Fibroblast of villous mesenchyme (primary cell): Measurements from ENCODE around the gene CLASP1. TPM values are rescaled to one million over a fixed set of nuclear protein-coding genes. Genes with fewer than 3 reads are reported as not detected.
"Not testable (repeated sequence)": the region's sequence is repeated elsewhere in the genome, so short reads cannot be mapped to it uniquely, and the experiment has no call there.

Experiments used
- DNase-seq: peaks from one replicate; pipeline ENCODE4 v3.0.0-alpha.2; 2010; ENCODE audit warnings: low read depth
- H3K4me3 ChIP-seq: 2 replicates; pipeline ENCODE4 v1.5.1; 2011; ENCODE audit warnings: low read depth, mild to moderate bottlenecking, low read length
- total RNA-seq: library from RNA; depleted of rRNA; stranded (reverse); fragments of >200 nt; gene quantifications from 2 replicates; pipeline ENCODE4 v1.2.3, GENCODE V29; 2012
- TF ChIP-seq, protein P1 (sequence below): IDR thresholded peaks from 2 replicates; pipeline ENCODE4 v1.5.1; 2012; ENCODE audit warnings: low read depth, mild to moderate bottlenecking, low read length; ENCODE audit not compliant: insufficient read depth

The CLASP1 gene
- total RNA-seq, 1 donor, result 58.3 TPM

DNA sequence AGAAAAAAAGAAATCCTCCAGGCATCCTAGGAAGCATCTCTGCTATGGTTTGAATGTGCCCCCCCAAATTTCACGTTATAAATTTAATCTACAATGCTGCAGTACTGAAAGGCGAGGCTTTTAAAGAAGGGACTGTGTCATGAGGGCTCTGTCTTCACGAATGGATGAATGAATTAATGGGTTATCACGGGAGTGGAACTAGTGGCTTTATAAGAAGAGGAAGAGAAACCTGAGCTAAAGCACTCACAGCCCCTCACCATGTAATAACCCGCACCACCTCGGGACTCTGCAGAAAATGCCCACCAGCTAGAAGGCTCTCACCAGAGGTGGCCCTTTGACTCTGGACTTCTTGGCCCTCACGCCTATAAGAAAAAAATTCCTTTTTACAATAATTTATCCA is 90.9 kb downstream of the CLASP1 start:
- H3K4me3 ChIP-seq, result no peak overlapping the region
- TF ChIP-seq, protein P1, sequence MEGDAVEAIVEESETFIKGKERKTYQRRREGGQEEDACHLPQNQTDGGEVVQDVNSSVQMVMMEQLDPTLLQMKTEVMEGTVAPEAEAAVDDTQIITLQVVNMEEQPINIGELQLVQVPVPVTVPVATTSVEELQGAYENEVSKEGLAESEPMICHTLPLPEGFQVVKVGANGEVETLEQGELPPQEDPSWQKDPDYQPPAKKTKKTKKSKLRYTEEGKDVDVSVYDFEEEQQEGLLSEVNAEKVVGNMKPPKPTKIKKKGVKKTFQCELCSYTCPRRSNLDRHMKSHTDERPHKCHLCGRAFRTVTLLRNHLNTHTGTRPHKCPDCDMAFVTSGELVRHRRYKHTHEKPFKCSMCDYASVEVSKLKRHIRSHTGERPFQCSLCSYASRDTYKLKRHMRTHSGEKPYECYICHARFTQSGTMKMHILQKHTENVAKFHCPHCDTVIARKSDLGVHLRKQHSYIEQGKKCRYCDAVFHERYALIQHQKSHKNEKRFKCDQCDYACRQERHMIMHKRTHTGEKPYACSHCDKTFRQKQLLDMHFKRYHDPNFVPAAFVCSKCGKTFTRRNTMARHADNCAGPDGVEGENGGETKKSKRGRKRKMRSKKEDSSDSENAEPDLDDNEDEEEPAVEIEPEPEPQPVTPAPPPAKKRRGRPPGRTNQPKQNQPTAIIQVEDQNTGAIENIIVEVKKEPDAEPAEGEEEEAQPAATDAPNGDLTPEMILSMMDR, result no peak
- DNase-seq, result no peak

DNA sequence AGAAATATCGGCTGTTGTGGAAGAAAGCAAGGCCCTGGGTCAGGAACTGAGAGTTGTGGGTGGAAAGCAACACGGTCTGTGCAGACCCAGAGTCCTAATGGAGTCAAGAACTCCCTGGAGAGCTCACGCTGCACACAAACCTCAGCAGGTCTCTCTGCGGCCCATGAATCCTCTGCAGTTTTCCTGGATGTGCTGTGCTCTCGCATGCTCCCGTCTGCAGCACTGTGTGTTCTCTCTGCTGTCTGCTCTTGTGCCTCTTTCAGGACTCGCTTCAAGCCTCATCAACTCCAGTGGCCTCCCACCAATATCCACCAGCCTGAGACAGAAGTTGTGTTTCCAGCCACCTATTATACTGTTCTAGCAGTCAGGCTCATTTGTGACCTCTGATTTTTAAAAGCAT is 94.3 kb downstream of the CLASP1 start:
- no peak overlapping the region for H3K4me3 ChIP-seq
- TF ChIP-seq, protein P1, result no peak
- DNase-seq, result no peak

DNA sequence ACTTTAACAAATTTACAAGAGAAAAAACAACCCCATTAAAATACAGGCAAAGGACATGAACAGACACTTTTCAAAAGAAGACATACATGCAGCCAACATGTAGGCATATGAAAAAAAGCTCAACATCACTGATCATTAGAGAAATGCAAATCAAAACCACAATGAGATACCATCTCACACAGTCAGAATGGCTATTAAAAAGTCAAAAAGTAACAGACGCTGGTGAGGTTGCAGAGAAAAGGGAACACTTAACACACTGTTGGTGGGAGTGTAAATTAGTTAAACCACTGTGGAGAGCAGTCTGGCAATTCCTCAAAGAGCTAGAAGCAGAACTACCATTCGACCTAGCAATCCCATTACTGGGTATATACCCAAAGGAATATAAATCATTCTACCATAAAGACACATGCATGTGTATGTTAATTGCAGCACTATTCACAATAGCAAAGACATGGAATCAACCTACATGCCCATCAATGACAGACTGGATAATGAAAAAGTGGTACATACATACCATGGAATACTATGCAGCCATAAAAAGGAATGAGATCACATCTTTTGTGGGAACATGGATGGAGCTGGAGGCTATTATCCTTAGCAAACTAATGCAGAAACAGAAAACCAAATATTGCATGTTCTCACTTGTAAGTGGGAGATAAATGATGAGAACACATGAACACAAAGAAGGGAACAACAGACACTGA is 96.6 kb downstream of the CLASP1 start:
- H3K4me3 ChIP-seq, DNase-seq: not testable (repeated sequence)

DNA sequence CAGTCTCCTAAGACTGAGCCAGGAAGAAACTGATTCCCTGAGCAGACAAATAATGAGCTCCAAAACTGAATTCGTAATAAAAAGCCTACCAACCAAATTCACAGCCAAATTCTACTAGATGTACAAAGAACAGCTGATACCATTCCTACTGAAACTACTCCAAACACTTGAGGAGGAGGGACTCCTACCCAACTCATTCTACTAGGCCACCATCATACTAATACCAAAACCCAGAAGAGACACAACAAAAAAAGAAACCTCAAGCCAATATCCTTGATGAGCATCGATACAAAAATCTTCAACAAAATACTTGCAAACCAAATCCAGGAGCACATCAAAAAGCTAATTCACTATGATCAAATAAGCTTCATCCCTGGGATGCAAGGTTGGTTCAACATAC is 98.6 kb downstream of the CLASP1 start:
- H3K4me3 ChIP-seq, result no peak overlapping the region
- TF ChIP-seq, protein P1, result no peak
- DNase-seq, result no peak

DNA sequence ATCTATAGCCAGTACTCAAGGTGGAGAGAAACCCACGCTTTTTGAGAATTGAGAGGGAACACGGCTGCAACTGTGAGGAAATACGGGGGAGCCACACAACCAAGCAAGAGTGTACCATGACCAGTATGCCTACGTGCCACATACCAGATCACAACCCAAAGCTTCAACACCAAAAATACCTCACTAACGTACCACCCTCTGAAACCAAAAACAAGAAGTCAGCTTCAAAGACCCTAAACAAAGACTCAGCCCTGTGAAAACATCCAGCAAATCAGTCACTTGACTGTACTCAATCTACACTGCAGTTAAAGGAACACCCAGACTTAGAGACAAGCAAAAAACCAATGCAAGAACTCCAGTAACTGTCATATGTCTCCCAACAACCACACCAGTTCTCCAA is 101.6 kb downstream of the CLASP1 start:
- DNase-seq, result no peak
- TF ChIP-seq, protein P1, result no peak
- no peak overlapping the region for H3K4me3 ChIP-seq

DNA sequence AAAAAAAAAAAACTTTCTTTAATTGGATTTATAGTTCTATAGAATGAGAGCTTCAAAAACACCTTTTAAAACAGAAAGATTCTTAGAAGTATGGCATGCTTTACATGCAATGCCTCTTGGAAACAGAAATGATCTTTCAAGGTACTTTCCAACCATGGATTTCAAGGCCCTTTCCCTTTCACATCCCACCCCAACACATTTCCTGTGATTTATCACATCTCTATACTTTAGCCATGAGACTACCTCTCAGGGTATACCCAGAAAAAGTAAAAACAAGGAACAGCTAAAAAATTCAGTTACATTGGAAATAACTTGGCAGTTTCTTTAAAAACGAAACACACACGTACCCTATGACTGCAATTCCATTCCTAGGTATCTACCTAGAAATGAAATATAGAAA is 103.3 kb downstream of the CLASP1 start:
- no peak overlapping the region for H3K4me3 ChIP-seq
- TF ChIP-seq, protein P1, result no peak

DNA sequence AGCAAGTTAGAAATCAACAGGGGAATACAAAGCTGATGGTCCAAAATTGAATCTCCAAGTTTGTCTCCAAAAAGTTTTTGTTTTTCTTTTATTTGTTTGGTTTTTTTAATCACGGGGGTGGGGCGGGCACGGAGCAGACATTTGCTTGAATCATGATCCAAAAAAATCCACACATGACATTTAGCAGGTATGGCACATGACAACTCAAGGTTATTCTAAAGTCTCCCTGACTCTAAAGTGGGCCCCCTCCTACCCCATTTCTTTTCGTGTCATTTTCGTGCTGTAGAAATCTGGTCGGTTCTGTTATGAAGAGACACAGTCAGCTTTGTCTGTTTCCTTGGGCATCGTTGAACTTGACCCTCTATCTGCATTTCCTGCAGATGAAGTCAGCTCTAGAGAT is 104.0 kb downstream of the CLASP1 start:
- no peak overlapping the region for H3K4me3 ChIP-seq
- DNase-seq, result no peak
- TF ChIP-seq, protein P1, result no peak

More for the DNA sequence above, 103.3 kb downstream of the CLASP1 start:
- no peak for DNase-seq
